Stimulated activated CD4-positive, alpha-beta T cell treated with anti-CD3 and anti-CD28 coated beads, Interleukin-12 subunit alpha, Interleukin-12 subunit beta, amount 100 ng/mL, for 4 hours (primary cell): Measurements from ENCODE around the gene EDARADD.

Source experiments
- DNase-seq: peaks from one replicate; pipeline ENCODE4 v3.0.0-alpha.2; 2020

Gene EDARADD

DNA sequence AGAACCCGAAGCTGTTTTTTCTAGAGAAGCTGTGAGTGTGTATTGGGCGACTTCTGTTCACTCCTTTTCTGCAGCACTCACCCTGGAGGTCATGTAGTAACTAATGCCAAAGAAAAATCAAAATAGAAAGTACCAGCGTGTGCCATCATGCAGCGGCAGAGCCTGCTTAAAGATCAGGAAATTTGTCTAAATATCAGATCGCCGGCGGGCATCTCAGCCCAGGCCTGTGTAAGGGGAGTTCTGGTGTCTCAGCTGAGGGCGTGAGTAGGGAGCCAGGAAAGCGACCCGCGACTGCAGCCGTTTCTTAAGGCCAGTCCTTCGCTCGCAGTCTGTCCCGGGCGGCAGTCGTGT is 768 bp downstream of the EDARADD start:
- DNase-seq, result no peak

- DNase-seq, result peak; percentile 29
Observed at GRCh38 chr1:236395230-236395946, 1.3 kb downstream of the EDARADD start.

DNA sequence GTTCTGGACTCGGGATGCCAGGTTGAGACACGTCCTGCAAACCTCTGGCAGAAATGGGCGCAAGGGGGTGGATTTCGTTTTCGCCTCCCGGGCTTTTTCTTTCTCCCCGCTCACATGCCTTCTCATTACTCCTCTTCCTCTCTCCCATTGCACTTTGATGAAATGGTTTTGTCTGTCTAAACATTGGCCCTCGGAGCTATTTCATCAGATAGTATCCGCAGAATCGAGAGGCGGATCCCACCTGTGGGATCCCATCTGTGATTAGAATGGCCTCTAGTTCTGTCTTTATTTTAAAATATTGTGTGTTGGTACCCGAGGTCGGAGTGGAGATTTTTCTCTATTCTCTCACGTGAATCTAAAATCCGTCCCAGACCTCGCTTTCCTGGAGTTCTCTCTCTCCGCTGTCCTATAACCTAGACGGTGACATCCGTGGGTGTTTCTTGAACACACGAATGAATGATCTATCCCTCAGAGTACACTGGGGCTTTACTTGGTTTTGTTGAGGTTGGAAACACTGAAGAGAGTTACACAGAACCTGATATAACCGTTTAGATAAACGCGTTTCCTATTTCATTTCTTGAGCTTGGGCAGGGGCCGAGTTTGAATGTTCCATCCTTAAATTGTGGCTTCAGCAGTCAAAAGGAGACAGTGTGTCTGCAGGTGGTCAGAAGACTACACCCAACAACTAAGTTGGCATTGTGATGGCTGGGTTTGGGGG is 2.0 kb downstream of the EDARADD start:
- no peak for DNase-seq

DNA sequence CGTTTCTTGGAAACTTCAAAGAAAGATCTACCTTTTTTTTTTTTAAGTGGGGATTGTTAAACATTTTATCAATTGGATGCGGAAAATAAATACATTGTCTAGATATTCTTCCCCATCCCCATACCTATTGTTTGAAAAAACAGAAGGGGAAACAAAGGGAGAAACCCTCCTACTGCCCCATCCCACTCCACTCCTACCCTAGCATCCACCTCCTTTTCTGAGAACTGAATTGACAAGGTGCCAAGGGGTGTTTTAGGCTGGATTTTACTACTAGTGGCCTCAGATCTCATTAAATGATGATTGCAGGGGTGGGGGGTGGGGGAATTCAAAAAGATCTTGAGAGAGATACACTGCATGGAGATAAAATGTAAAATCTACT is 2.6 kb downstream of the EDARADD start:
- DNase-seq, result no peak

DNA sequence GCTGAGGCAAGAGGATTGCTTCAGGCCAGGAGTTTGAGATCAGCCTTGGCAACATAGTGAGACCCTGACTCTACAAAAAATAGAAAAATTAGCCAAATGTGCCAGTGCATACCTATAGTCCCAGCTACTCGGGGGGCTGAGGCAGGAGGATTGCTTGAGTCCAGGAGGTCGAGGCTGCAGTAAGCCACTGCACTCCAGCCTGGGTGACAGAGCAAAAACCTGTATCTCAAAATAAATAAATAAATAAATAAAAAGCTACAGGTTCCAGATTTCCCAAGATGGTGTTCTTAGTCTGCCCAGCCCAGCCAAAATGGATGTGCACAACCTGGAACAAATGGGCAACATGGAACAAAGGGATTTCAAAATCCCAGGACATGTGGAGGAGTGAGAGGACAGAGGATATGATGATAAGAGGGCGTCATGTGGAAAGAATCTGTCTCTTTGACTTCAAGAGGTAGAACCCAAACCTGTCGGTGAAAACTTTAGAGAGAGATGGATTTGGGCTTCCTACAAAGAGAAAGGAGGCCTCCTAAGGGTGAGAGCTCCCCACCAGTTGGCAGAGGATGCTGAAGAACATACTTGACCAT is 3.2 kb downstream of the EDARADD start:
- no peak for DNase-seq

GRCh38 chr1:236398538-236398937 is 4.5 kb downstream of the EDARADD start:
- DNase-seq, result no peak

GRCh38 chr1:236400061-236400603 is 6.0 kb downstream of the EDARADD start:
- no peak for DNase-seq

GRCh38 chr1:236401698-236402097 is 7.6 kb downstream of the EDARADD start:
- DNase-seq, result no peak

GRCh38 chr1:236403905-236404696 is 10.0 kb downstream of the EDARADD start:
- no peak for DNase-seq

DNA sequence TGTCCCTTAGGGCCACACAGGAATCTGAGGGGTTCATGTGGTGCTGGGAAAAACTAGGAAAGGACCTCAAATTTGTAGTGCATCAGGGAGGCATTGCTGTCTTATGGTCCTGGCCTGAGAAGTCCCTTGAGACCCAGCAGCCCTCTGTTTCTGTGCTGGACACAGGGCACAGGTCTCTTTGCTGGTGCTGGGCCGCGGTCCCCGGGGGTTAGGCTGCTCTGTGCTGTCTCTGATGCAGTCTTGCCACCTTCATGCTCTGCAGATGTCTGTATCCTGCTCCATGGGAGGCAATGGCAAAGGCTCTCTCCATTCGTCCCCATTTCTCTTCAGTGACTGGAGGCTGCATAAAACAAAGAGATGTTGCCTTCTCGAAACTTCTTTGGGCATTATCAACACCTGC is 13.0 kb downstream of the EDARADD start:
- no peak for DNase-seq

- DNase-seq, result no peak
Observed at GRCh38 chr1:236413688-236414087, 19.6 kb downstream of the EDARADD start.

GRCh38 chr1:236416165-236416564 is 22.1 kb downstream of the EDARADD start:
- DNase-seq, result no peak

- DNase-seq, result no peak
Observed at GRCh38 chr1:236417336-236417735, 23.2 kb downstream of the EDARADD start.

DNA sequence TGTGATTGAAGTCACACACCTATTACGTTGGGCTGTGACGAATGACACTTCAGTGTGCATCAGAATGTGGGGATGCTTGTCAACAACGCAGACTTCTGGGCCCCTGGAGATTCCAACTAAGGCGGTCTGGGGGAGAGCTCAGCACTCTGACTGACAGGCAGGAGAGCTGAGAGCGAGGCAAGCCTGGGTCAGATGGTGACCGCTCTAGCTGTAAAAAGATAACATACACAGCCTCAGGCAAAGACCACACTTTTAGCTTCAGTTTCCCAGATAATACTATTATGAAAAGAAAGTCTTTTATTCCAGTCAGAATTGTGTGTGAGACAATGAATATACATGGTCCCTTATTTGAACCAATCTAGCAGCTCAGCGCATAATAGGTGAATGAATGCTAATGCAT is 25.4 kb downstream of the EDARADD start:
- DNase-seq, result no peak

- DNase-seq, result no peak
Observed at GRCh38 chr1:236421022-236421421, 26.9 kb downstream of the EDARADD start.

- DNase-seq, result no peak
Observed at GRCh38 chr1:236421850-236422516, 27.9 kb downstream of the EDARADD start.

- DNase-seq, result no peak
Observed at GRCh38 chr1:236422517-236422876, 28.4 kb downstream of the EDARADD start.

- peak; percentile 6 for DNase-seq
Observed at GRCh38 chr1:236425031-236425663, 31.1 kb downstream of the EDARADD start.

DNA sequence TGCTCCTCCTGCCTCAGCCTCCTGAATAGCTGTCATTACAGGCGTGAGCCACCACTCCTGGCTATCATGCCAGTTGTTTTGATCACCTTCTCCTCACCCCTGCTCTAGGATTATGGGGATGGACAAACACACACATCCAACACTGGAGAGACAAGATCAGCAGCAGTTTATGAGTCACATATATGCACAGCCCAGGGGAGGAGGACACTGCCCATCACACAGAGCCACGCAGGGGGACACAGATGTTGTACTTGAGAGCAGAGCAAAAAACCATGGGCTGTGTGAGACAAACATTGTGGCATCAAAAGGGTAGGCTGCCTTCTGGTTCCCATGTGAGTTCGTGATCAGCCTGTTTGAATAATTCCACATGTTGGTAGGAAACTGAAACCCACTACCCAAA is 32.1 kb downstream of the EDARADD start:
- no peak for DNase-seq

DNA sequence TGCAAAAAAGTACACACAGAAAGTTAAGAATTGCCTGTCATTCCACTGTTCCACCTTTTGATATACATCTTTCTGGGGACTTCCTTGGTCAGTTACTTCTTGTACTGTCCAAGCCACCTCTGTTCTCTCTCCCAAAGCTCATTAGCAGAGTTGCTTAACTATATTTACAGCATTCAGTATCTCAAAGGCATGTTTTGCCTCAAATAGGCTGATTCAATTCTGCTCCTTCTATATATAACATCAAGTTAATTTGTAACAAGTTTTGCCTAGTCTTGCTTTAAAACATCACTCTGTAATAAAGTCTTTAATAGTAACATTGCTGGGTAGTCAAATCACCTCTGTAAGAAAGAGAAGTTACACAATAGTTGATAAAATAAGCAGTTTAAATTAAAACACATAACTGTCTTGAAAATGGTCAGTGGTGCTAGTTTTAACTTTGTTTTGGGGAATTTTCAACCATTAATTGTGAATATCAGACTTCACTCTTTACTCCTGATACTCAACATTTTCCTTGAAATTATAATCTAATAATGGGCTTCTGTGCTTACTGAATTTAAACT is 35.7 kb downstream of the EDARADD start:
- no peak for DNase-seq

DNA sequence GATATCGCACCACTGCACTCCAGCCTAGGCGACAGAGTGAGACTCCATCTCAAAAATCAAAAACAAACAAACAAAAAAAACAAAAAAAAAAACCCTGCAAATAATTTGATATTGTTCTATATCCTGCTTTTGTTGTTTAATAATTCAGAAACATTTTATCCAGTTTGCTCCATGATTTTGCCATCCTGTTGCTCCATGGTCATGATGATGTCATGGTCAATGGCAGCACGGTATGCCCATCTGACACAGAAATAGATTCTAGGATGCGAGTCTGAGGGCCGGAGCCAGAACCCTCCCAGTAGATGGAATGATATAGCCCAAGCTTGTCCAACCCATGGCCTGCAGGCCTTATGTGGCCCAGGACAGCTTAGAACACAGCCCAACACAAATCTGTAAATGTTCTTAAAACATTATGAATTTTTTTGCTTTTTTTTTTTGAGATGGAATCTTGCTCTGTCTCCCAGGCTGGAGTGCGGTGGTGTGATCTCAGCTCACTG is 39.8 kb downstream of the EDARADD start:
- DNase-seq, result no peak

- no peak for DNase-seq
Observed at GRCh38 chr1:236438614-236439013, 44.5 kb downstream of the EDARADD start.
